IMR-90 (cell line): ENCODE measurements around the gene ACSBG1. TPM values are rescaled to one million over a fixed set of nuclear protein-coding genes. Genes with fewer than 3 reads are reported as not detected.

Source experiments
- ATAC-seq: fragments of 200-7000 bp; cut with Tn5 transposase; 2 replicates; pipeline ENCODE4 v1.9.1; 2020; ENCODE audit warnings: low read depth, mild to moderate bottlenecking, moderate library complexity
- BruUV-seq: library from RNA; stranded (reverse); fragments of 400-500 nt; replicated peaks from 2 replicates; lab custom pipeline; 2021; lab: Mats Ljungman, UMichigan
- CTCF ChIA-PET: fragments of 300-600 bp; formaldehyde crosslinking; extraction: SDS; loops from one replicate; lab custom pipeline; 2021; ENCODE audit warnings: antibody characterized with exemption; lab: Yijun Ruan, JAX
- POLR2A ChIA-PET: fragments of 300-600 bp; sonication (Branson Sonifier 250); formaldehyde crosslinking; loops from one replicate; lab custom pipeline; 2022; ENCODE audit warnings: antibody characterized with exemption; ENCODE audit not compliant: unreplicated experiment; lab: Charles Lee
- DNase-seq: peaks from one replicate; pipeline ENCODE4 v3.0.0; 2013
- H2AFZ ChIP-seq: replicated peaks from 2 replicates; pipeline ENCODE3; 2013; ENCODE audit warnings: low read length, mild to moderate bottlenecking; ENCODE audit not compliant: poor library complexity
- H2AK5ac ChIP-seq: 2 replicates; pipeline ENCODE4 v1.6.1; 2013; ENCODE audit warnings: low read depth, low read length, inconsistent platforms
- H2AK9ac ChIP-seq: replicated peaks from 2 replicates; pipeline ENCODE3; 2013; ENCODE audit warnings: mild to moderate bottlenecking, low read depth, low read length, moderate library complexity; ENCODE audit not compliant: poor library complexity
- H2BK120ac ChIP-seq: 2 replicates; pipeline ENCODE4 v1.6.1; 2013; ENCODE audit warnings: low read depth, low read length, inconsistent platforms
- H2BK15ac ChIP-seq: 3 replicates; pipeline ENCODE4 v1.6.1; 2013; ENCODE audit warnings: low read depth, low read length, inconsistent platforms
- H2BK20ac ChIP-seq: 2 replicates; pipeline ENCODE4 v1.6.1; 2013; ENCODE audit warnings: low read depth, mild to moderate bottlenecking, inconsistent platforms, low read length, moderate library complexity
- H2BK5ac ChIP-seq: 2 replicates; pipeline ENCODE4 v1.6.1; 2013; ENCODE audit warnings: mild to moderate bottlenecking, low read depth, low read length, inconsistent platforms; ENCODE audit not compliant: poor library complexity, severe bottlenecking
- H3K14ac ChIP-seq: replicated peaks from 2 replicates; pipeline ENCODE4 v1.6.1; 2013; ENCODE audit warnings: low read depth, low read length, inconsistent platforms
- H3K18ac ChIP-seq: 2 replicates; pipeline ENCODE4 v1.6.1; 2013; ENCODE audit warnings: low read depth, low read length, control low read depth
- H3K23ac ChIP-seq: 2 replicates; pipeline ENCODE4 v1.6.1; 2013; ENCODE audit warnings: low read depth, low read length, inconsistent platforms
- H3K27ac ChIP-seq: 2 replicates; pipeline ENCODE4 v1.5.1; 2013; ENCODE audit warnings: mild to moderate bottlenecking, control low read depth, low read length; ENCODE audit not compliant: insufficient read depth
- H3K27me3 ChIP-seq: 2 replicates; pipeline ENCODE4 v1.6.1; 2013; ENCODE audit warnings: low read length; ENCODE audit not compliant: control insufficient read depth, insufficient read depth
- H3K36me3 ChIP-seq: 2 replicates; pipeline ENCODE4 v1.6.1; 2013; ENCODE audit warnings: low read length, mixed read lengths; ENCODE audit not compliant: control insufficient read depth, insufficient read depth
- H3K4ac ChIP-seq: 2 replicates; pipeline ENCODE4 v1.6.1; 2013; ENCODE audit warnings: low read depth, low read length, inconsistent platforms
- H3K4me1 ChIP-seq: 2 replicates; pipeline ENCODE4 v1.6.1; 2013; ENCODE audit warnings: low read length, mixed read lengths; ENCODE audit not compliant: control insufficient read depth, insufficient read depth
- H3K4me2 ChIP-seq: 2 replicates; pipeline ENCODE4 v1.6.1; 2013; ENCODE audit warnings: low read depth, mild to moderate bottlenecking, control low read depth, low read length, moderate library complexity
- H3K4me3 ChIP-seq: 2 replicates; pipeline ENCODE4 v1.5.1; 2013; ENCODE audit warnings: low read depth, mild to moderate bottlenecking, control low read depth, low read length, moderate library complexity; ENCODE audit not compliant: insufficient read depth
- H3K56ac ChIP-seq: 2 replicates; pipeline ENCODE4 v1.6.1; 2013; ENCODE audit warnings: low read length, inconsistent platforms; ENCODE audit not compliant: insufficient read depth; ENCODE audit errors: extremely low read depth
- H3K79me1 ChIP-seq, 2 experiments: 2 replicates each; pipeline ENCODE4 v1.6.1; 2013; ENCODE audit warnings: low read length in 2 of 2, inconsistent platforms in 1 of 2, low read depth in 1 of 2
- H3K9ac ChIP-seq: 2 replicates; pipeline ENCODE4 v1.6.1; 2013; ENCODE audit warnings: low read depth, low read length, control low read depth
- H3K9me1 ChIP-seq: 2 replicates; pipeline ENCODE4 v1.6.1; 2013; ENCODE audit warnings: low read length, inconsistent platforms; ENCODE audit not compliant: insufficient read depth
- H3K9me3 ChIP-seq: 2 replicates; pipeline ENCODE4 v1.6.1; 2013; ENCODE audit warnings: low read length; ENCODE audit not compliant: control insufficient read depth, insufficient read depth
- H4K20me1 ChIP-seq: 2 replicates; pipeline ENCODE4 v1.6.1; 2013; ENCODE audit warnings: low read length, inconsistent platforms; ENCODE audit not compliant: insufficient read depth
- H4K5ac ChIP-seq: 2 replicates; pipeline ENCODE4 v1.6.1; 2013; ENCODE audit warnings: mild to moderate bottlenecking, low read depth, low read length, control low read depth
- H4K8ac ChIP-seq, 2 experiments: 2 replicates each; pipeline ENCODE4 v1.6.1; 2013; ENCODE audit warnings: low read depth in 2 of 2, low read length in 2 of 2, control low read depth in 1 of 2, inconsistent platforms in 1 of 2
- H4K91ac ChIP-seq: 2 replicates; pipeline ENCODE4 v1.6.1; 2013; ENCODE audit warnings: low read depth, low read length, inconsistent platforms; ENCODE audit not compliant: insufficient read depth
- BHLHE40 ChIP-seq: fragments of 150-350 bp; IDR thresholded peaks from 2 replicates; pipeline ENCODE4 v1.6.1; 2016; ENCODE audit warnings: mild to moderate bottlenecking, low read depth, low read length
- CHD1 ChIP-seq: IDR thresholded peaks from 2 replicates; pipeline ENCODE4 v1.6.1; 2012; ENCODE audit warnings: low read depth, low read length, improper control_type of control experiment
- FOS ChIP-seq: fragments of 150-350 bp; IDR thresholded peaks from 2 replicates; pipeline ENCODE4 v1.6.1; 2016; ENCODE audit warnings: low read depth, low read length
- MXI1 ChIP-seq: IDR thresholded peaks from 2 replicates; pipeline ENCODE4 v1.6.1; 2012; ENCODE audit warnings: low read depth, mild to moderate bottlenecking, low read length, moderate library complexity, borderline replicate concordance
- NFE2L2 ChIP-seq: fragments of 150-350 bp; IDR thresholded peaks from 2 replicates; pipeline ENCODE4 v1.6.1; 2016; ENCODE audit warnings: low read depth, mild to moderate bottlenecking, low read length
- RCOR1 ChIP-seq: IDR thresholded peaks from 2 replicates; pipeline ENCODE4 v1.6.1; 2012; ENCODE audit warnings: mild to moderate bottlenecking, low read length, improper control_type of control experiment; ENCODE audit not compliant: insufficient replicate concordance
- WGBS, 2 experiments: methylation state at CpG; one replicate each; pipeline versions ENCODE4 v1.1.5 to v1.1.7; 2013; ENCODE audit warnings: missing lambda C conversion rate in 2 of 2; ENCODE audit not compliant: insufficient read length in 1 of 2; ENCODE audit errors: extremely low coverage in 2 of 2; 5-methylcytosine and 5-hydroxymethylcytosine counted together
- dilution Hi-C: fragments of 300-500 bp; cut with HindIII; formaldehyde crosslinking; loops from one replicate; pipeline ENCODE4 v1.14.3; 2018; ENCODE audit warnings: low sequenced_read_pairs; ENCODE audit not compliant: unreplicated experiment
- in situ Hi-C: fragments of 300-500 bp; cut with MboI; formaldehyde crosslinking; loops from 3 replicates; pipeline ENCODE4 v1.14.3; 2019; ENCODE audit warnings: low sequenced_read_pairs, inconsistent platforms, mixed read lengths
- intact Hi-C: fragments of 100-400 bp; cut with micrococcal nuclease; formaldehyde crosslinking; loops from 2 replicates; pipeline ENCODE4 v1.10.0; 2022
- polyA plus RNA-seq, 3 experiments: library from polyadenylated mRNA; depleted of rRNA; stranded (reverse); fragments of >200 nt; gene quantifications; 2 replicates each; pipeline ENCODE4 v1.2.3, GENCODE V29; 2012; ENCODE audit warnings: low replicate concordance in 1 of 3
- total RNA-seq: library from RNA; depleted of rRNA; stranded (reverse); fragments of >200 nt; gene quantifications from 2 replicates; pipeline ENCODE4 v1.2.3, GENCODE V29; 2012
- TF ChIP-seq, protein P1 (sequence below): fragments of 150-350 bp; IDR thresholded peaks from 2 replicates; pipeline ENCODE4 v1.6.1; 2016; ENCODE audit warnings: low read depth, mild to moderate bottlenecking, low read length, moderate library complexity, borderline replicate concordance
- TF ChIP-seq, protein P2 (sequence below): fragments of 150-350 bp; IDR thresholded peaks from 2 replicates; pipeline ENCODE4 v1.6.1; 2017; ENCODE audit warnings: mild to moderate bottlenecking, antibody characterized with exemption, low read length, low read depth

Gene ACSBG1
- total and polyA plus RNA-seq, 2 of the 4 experiments (the other 2 are of a cell fraction): 0.02 TPM; not detected in 1

DNA sequence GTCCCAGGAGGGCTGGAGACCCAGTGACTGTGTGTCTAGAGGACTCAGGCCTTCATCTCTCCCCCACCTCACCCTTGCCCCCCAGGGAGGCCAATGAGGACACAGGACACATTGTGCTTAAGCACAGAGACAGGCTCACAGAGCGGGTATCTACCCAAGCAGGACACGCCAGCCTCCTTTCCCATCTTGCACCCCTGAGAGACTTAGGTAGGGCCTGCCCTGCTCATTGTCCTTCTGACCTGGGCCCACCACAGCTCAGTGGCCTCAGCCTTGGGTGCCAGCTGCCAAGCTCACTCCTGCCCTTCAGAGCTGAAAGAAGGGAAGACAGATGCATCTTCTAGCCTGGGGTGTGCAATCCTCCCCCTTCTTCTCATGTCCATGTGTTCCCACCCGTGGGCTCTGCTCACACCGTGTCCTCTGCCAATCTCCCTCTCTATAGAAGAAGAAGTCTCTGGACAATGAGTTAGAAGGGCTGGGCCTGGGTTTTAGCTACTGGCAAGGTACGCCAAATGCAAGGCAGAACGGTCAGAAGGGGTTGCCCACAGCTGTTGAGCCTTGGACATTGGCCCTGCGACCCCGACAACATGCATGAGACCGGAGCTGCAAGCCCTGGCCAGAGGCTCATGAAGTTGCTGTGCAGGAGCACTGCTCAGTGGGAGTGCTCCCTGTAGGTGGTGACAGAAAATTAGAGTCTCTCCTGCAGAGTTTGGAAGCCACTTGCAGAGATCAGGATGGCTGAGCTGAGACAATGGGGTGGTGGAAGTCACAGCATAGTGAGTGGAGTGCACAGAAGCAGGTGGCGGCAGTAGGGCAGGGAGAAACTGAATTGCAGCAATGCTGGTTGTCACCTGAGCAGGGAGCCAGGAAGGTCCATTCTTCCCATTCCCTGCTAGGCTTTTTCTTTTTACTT lies 32.8 kb downstream of the ACSBG1 start:
- Histone ChIP-seq H4K8ac (no peak overlapping the region), H2BK5ac (no peak overlapping the region), H3K14ac (no peak overlapping the region), H3K9me1 (no peaks in the 10 kb centered on the region), H3K36me3 (no peaks in the 10 kb centered on the region), H3K27me3 (peaks cover 41% of the 10 kb centered on the region), H2BK20ac (no peak overlapping the region), H3K27ac (no peak overlapping the region), H3K56ac (no peak overlapping the region), H3K9ac (no peak overlapping the region), H3K18ac (no peak overlapping the region), H3K9me3 (no peaks in the 10 kb centered on the region), H3K4ac (no peak overlapping the region), H2BK15ac (no peak overlapping the region), H2AFZ (no peak overlapping the region), H3K23ac (no peak overlapping the region), H4K20me1 (no peaks in the 10 kb centered on the region), H3K4me2 (no peak overlapping the region), H3K4me3 (no peak overlapping the region), H3K79me1 (no peaks in the 10 kb centered on the region), H4K91ac (no peak overlapping the region), H2AK5ac (no peak overlapping the region), H3K4me1 (no peaks in the 10 kb centered on the region), H4K5ac (no peak overlapping the region), H2BK120ac (no peak overlapping the region), H2AK9ac (no peak overlapping the region)
- no peak for TF ChIP-seq NFE2L2
- no peak for TF ChIP-seq BHLHE40
- no peak for TF ChIP-seq CHD1
- no peak for TF ChIP-seq MXI1
- TF ChIP-seq, protein P1, sequence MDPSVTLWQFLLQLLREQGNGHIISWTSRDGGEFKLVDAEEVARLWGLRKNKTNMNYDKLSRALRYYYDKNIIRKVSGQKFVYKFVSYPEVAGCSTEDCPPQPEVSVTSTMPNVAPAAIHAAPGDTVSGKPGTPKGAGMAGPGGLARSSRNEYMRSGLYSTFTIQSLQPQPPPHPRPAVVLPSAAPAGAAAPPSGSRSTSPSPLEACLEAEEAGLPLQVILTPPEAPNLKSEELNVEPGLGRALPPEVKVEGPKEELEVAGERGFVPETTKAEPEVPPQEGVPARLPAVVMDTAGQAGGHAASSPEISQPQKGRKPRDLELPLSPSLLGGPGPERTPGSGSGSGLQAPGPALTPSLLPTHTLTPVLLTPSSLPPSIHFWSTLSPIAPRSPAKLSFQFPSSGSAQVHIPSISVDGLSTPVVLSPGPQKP: no peak
- TF ChIP-seq, protein P2, sequence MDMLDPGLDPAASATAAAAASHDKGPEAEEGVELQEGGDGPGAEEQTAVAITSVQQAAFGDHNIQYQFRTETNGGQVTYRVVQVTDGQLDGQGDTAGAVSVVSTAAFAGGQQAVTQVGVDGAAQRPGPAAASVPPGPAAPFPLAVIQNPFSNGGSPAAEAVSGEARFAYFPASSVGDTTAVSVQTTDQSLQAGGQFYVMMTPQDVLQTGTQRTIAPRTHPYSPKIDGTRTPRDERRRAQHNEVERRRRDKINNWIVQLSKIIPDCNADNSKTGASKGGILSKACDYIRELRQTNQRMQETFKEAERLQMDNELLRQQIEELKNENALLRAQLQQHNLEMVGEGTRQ: no peak
- no peak for TF ChIP-seq FOS
- no peak for TF ChIP-seq RCOR1
- CTCF ChIA-PET: no interaction called here
- intact Hi-C loops (no loop called here), dilution Hi-C loops (no loop called here), in situ Hi-C loops (no loop called here)
- 52% methylated on average over 4 of the region's 10 CpGs; no CpG with 5 or more reads in 1 of the 2 experiments for WGBS, 2 experiments
- no peak for DNase-seq
- no peak for ATAC-seq
- POLR2A ChIA-PET: no interaction called here
- no TSS peak for BruUV-seq
